Spinal cord (tissue), 10 donors: ENCODE measurements around the gene TEX22. TPM values are rescaled to one million over a fixed set of nuclear protein-coding genes. Genes with fewer than 3 reads are reported as not detected.
"Not testable (repeated sequence)": the region's sequence is repeated elsewhere in the genome, so short reads cannot be mapped to it uniquely, and the experiment has no call there.

ENCODE experiments used
- DNase-seq, 6 donors: peaks; one replicate each; pipeline versions ENCODE4 v3.0.0 to v3.0.0-alpha.2; 2013 to 2015; ENCODE audit warnings: low spot score in 6 of 6, low read depth in 4 of 6
- H3K27ac ChIP-seq: one replicate; pipeline ENCODE4 v1.5.1; 2013; ENCODE audit warnings: low read depth, low read length, control low read depth
- H3K27me3 ChIP-seq: one replicate; pipeline ENCODE4 v1.6.1; 2013; ENCODE audit warnings: low read length; ENCODE audit not compliant: control insufficient read depth, insufficient read depth
- H3K36me3 ChIP-seq: one replicate; pipeline ENCODE4 v1.6.1; 2013; ENCODE audit warnings: low read length; ENCODE audit not compliant: control insufficient read depth, insufficient read depth
- H3K4me1 ChIP-seq: one replicate; pipeline ENCODE4 v1.6.1; 2013; ENCODE audit warnings: low read length; ENCODE audit not compliant: control insufficient read depth, insufficient read depth
- H3K4me3 ChIP-seq: one replicate; pipeline ENCODE4 v1.5.1; 2013; ENCODE audit warnings: low read depth, low read length, control low read depth
- H3K9me3 ChIP-seq: one replicate; pipeline ENCODE4 v1.6.1; 2013; ENCODE audit warnings: low read length; ENCODE audit not compliant: control insufficient read depth, insufficient read depth
- WGBS: methylation state at CpG from one replicate; pipeline ENCODE4 v1.1.5; 2013; ENCODE audit warnings: missing lambda C conversion rate; ENCODE audit not compliant: insufficient coverage; 5-methylcytosine and 5-hydroxymethylcytosine counted together
- polyA plus RNA-seq, 2 donors: library from polyadenylated mRNA; unstranded; fragments of 120-200 nt; gene quantifications; one replicate each; pipeline ENCODE4 v1.2.1, GENCODE V29; 2013; ENCODE audit not compliant: insufficient read length in 2 of 2
- total RNA-seq, 2 donors: library from RNA; depleted of rRNA in 1 of 2; stranded (reverse); fragments of 120-200 nt in 1 of 2; fragments of >200 nt in 1 of 2; gene quantifications; one replicate each; pipeline versions ENCODE4 v1.2.3 to v1.2.4, GENCODE V29; 2013 to 2014
- donor health status: healthy.

TEX22 gene
- total and polyA plus RNA-seq, 4 donors, result 0.20 to 4.8 (median 1.9) TPM

GRCh38 chr14:105355049-105355575, 43.2 kb upstream of the TEX22 start:
- Histone ChIP-seq H3K27me3 (no peaks in the 10 kb centered on the region), H3K4me1 (peaks cover 4% of the 10 kb centered on the region), H3K4me3 (no peak overlapping the region), H3K27ac (no peak overlapping the region), H3K9me3 (no peaks in the 10 kb centered on the region), H3K36me3 (peaks cover 86% of the 10 kb centered on the region)
- no peak for DNase-seq
- WGBS, result 94% methylated on average over 27 of the region's 27 CpGs

DNA sequence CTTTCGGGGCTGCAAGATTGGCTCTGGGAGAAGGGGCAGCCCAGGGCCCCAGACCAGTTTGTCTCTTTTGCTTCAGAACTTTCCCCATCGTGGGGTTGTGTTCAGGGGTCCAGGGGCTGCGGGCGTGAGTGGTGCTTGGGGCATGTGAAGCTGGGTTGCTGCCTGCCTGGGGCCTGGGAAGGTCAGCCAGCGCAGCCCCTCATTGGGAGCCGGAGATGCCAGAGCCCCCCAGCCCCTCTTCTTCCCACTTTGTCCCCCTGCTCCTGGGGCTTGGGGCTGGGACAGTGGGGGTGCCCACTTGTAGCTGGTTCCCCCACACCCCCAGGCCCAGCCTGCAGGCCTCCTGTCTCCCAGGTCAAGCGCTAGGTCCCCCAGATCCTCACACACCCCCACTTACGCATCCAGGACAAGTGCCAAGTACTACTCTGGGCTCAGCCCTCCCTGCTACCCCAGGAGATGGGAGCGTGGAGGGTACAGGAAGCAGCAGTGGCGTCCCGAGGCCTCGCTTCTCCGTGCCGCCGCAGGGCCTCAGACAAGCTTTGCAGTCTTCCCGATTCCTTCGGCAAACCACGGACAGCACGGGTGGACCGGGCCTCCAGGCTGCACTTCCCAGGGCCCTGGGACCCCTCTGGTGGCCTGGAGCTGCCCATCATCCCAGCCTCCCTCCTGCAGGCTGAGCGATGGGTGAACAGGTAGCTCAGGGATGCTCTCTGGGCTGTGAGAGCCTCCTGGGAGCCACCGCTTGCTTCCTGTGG, 42.3 kb upstream of the TEX22 start:
- Histone ChIP-seq H3K4me3 (no peak overlapping the region), H3K36me3 (peaks cover 77% of the 10 kb centered on the region), H3K27ac (no peak overlapping the region), H3K27me3 (no peaks in the 10 kb centered on the region), H3K9me3 (no peaks in the 10 kb centered on the region), H3K4me1 (peaks cover 4% of the 10 kb centered on the region)
- DNase-seq, result no peak
- 81% methylated on average over 20 of the region's 22 CpGs for WGBS

GRCh38 chr14:105356927-105357326, 41.4 kb upstream of the TEX22 start:
- Histone ChIP-seq H3K36me3 (peaks cover 72% of the 10 kb centered on the region), H3K27me3 (no peaks in the 10 kb centered on the region)
- WGBS, result 48% methylated on average over 9 of the region's 9 CpGs

DNA sequence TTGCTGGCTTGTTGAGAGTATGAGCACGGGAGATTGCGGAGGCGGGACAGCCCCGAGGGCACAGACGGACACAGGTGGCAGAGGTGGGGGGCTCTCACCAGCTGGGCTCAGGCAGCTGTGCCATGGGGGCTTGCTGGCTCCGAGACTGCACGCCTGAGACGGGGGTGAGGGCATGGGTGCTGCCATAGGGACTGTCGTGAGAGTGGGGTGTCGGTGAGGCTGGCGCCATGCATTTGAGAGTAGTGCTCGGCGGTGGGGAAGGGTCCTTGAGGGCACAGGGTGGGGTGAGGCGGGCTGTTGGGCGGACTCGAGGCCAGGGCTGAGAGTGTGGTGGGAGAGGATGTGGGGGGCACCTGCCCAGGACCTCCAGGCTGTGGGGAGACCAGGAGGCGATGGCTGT, 40.7 kb upstream of the TEX22 start:
- Histone ChIP-seq H3K27me3 (no peaks in the 10 kb centered on the region), H3K27ac (no peak overlapping the region), H3K36me3 (peaks cover 67% of the 10 kb centered on the region), H3K4me1 (no peaks in the 10 kb centered on the region), H3K9me3 (no peaks in the 10 kb centered on the region), H3K4me3 (no peak overlapping the region)
- DNase-seq, result no peak
- 94% methylated on average over 17 of the region's 17 CpGs for WGBS

More at GRCh38 chr14:105356927-105357326, 41.4 kb upstream of the TEX22 start:
- no peak for DNase-seq
- no peaks in the 10 kb centered on the region for H3K9me3 ChIP-seq
- H3K4me1 ChIP-seq, result peaks cover 3% of the 10 kb centered on the region
- H3K4me3 ChIP-seq, result no peak overlapping the region
- no peak overlapping the region for H3K27ac ChIP-seq

DNA sequence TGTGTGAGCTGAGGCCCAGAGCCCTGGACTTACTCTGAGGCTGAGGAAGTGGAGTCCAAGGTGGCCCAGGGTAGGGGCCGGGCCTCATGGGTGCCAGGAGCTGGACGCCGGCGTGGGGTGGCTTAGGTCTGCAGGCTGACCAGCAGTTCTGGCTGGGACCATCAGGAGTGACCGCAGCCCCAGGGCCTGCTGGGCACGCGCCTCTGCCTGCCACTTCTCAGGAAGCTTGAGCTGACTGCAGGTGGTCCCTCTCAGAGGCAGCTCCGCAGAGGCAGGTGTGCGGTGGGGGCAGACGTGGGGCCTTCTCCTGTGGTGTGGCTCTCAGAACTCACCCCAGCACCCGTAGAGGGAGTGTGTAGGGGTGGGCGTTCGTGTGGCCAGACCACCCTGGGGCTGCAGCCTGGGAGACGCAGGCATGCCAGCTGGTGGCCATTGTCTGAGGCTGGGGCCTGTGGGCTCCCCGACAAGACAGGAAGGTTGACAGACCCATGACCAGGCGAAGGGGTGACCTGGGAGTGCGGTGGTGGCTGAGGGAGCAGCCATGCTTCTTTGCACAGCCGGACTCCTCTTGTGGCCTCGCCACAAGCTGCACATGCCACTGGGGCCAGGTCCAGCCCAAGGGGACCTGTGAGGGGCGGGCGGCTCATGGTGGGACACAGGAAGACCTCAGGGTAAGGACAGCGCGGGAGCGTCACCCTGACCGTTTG, 40.0 kb upstream of the TEX22 start:
- no peak overlapping the region for H3K27ac ChIP-seq
- no peak overlapping the region for H3K4me3 ChIP-seq
- no peaks in the 10 kb centered on the region for H3K27me3 ChIP-seq
- no peak for DNase-seq
- no peaks in the 10 kb centered on the region for H3K9me3 ChIP-seq
- peaks cover 60% of the 10 kb centered on the region for H3K36me3 ChIP-seq
- WGBS, result 95% methylated on average over 25 of the region's 25 CpGs
- no peaks in the 10 kb centered on the region for H3K4me1 ChIP-seq

- DNase-seq, result no peak
- H3K27ac ChIP-seq, result no peak overlapping the region
- H3K4me3 ChIP-seq, result no peak overlapping the region
- H3K9me3 ChIP-seq, result no peaks in the 10 kb centered on the region
- H3K36me3 ChIP-seq, result peaks cover 54% of the 10 kb centered on the region
- no peaks in the 10 kb centered on the region for H3K27me3 ChIP-seq
- no peaks in the 10 kb centered on the region for H3K4me1 ChIP-seq
- WGBS, result 94% methylated on average over 2 of the region's 16 CpGs
Measured at GRCh38 chr14:105358943-105359342, 39.4 kb upstream of the TEX22 start.

- H3K9me3 ChIP-seq, H3K4me3 ChIP-seq, DNase-seq, H3K27me3 ChIP-seq, H3K27ac ChIP-seq, H3K4me1 ChIP-seq: not testable (repeated sequence)
- 93% methylated on average over 6 of the region's 10 CpGs for WGBS
- peaks cover 44% of the 10 kb centered on the region for H3K36me3 ChIP-seq
Measured at GRCh38 chr14:105361412-105361811, 36.9 kb upstream of the TEX22 start.

GRCh38 chr14:105363847-105364708, 34.3 kb upstream of the TEX22 start:
- Histone ChIP-seq H3K27me3 (no peaks in the 10 kb centered on the region), H3K4me3 (no peak overlapping the region), H3K27ac (no peak overlapping the region), H3K4me1 (peaks cover 6% of the 10 kb centered on the region), H3K9me3 (no peaks in the 10 kb centered on the region), H3K36me3 (peaks cover 44% of the 10 kb centered on the region)
- WGBS, result 4% methylated on average over 47 of the region's 58 CpGs
- DNase-seq, result peak in 2 of 6 donors; percentile 20 to 28

- no peaks in the 10 kb centered on the region for H3K27me3 ChIP-seq
- DNase-seq, result no peak
- H3K27ac ChIP-seq, result no peak overlapping the region
- WGBS, result 85% methylated on average over 10 of the region's 11 CpGs
- no peak overlapping the region for H3K4me3 ChIP-seq
- H3K4me1 ChIP-seq, result peaks cover 6% of the 10 kb centered on the region
- no peaks in the 10 kb centered on the region for H3K9me3 ChIP-seq
- H3K36me3 ChIP-seq, result peaks cover 52% of the 10 kb centered on the region
Measured at GRCh38 chr14:105365101-105365500, 33.2 kb upstream of the TEX22 start.
